GM12872 (cell line): ENCODE data around the gene PLA2G4B.

ENCODE experiments used
- TF ChIP-seq, protein P1 (sequence below): IDR thresholded peaks from 3 replicates; pipeline ENCODE4 v1.5.1; 2011; ENCODE audit warnings: low read depth, mild to moderate bottlenecking, low read length, moderate library complexity; ENCODE audit not compliant: insufficient read depth

PLA2G4B gene

DNA sequence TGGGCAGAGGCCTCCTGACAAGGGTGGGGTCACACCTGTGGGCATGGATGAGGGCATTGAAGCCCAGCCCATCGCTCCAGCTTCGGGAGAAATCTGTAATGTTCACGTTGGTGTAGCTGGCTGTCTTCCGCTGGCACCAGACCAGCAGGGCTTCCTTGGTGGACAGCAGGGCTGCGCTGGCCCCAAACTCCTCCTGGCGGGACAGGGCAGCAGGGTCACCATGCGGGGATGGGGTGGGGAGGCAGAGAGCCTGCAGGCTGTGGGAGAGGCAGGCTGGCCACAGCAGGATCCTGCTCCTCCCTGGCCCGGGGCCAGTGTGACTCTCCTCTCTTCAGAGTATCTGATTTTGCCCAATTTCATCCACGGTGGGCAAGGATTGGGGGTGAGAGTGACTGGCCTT, 49.2 kb downstream of the PLA2G4B start:
- TF ChIP-seq, protein P1, sequence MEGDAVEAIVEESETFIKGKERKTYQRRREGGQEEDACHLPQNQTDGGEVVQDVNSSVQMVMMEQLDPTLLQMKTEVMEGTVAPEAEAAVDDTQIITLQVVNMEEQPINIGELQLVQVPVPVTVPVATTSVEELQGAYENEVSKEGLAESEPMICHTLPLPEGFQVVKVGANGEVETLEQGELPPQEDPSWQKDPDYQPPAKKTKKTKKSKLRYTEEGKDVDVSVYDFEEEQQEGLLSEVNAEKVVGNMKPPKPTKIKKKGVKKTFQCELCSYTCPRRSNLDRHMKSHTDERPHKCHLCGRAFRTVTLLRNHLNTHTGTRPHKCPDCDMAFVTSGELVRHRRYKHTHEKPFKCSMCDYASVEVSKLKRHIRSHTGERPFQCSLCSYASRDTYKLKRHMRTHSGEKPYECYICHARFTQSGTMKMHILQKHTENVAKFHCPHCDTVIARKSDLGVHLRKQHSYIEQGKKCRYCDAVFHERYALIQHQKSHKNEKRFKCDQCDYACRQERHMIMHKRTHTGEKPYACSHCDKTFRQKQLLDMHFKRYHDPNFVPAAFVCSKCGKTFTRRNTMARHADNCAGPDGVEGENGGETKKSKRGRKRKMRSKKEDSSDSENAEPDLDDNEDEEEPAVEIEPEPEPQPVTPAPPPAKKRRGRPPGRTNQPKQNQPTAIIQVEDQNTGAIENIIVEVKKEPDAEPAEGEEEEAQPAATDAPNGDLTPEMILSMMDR, result no peak

GRCh38 chr15:41888662-41889253, 50.1 kb downstream of the PLA2G4B start:
- TF ChIP-seq, protein P1, result no peak

DNA sequence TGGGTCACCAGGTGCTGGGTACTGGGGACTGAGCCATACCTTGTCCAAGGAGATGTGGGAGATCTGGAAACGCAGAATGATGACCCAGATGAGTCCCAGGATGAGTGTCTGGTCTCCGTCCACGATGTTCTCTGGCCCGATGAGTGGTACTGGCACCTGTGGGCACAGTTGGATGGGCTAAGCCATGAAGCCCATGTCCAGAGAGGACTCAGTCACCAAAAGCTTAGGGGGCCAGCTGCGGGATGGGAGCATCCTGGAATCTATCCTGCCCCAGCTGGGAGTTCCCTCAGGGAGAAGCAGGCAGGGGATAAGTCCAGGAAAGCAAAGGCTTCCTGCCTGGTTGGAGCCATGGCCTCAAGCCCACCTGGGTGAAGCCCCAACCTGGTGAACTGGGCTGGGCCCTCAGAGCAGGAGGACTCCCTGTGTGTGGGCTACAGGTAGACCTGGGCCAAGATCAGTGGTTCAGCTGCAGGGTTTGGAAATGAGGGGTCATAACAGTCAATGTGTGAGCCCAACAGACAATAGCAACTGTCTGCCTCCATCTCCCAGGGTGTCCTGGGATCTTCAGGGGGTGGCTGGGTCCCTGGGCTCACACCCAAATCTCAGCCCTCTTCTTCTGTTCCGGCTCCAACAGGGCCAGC, 51.5 kb downstream of the PLA2G4B start:
- TF ChIP-seq, protein P1, result no peak

DNA sequence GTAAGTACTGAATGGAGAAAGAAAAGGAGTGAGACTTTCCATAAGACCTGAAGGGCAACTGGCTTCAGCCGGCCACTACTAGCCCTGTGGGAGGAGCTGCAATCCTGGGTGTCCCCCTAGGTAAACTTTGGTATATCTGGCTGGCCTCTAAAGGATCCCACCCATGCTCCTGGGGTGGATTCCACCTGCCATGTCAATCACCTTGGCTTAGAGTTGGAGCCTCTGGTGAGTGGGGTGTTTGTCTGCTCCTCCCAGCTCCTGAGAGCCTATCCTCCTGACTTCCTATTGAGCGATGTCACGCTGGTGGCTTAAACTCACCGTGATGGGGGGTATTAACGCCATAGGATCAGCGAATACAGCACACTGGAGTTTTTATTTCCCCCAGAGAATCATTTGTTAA, 52.6 kb downstream of the PLA2G4B start:
- TF ChIP-seq, protein P1, result no peak

- TF ChIP-seq, protein P1, result no peak
These were observed 53.3 kb downstream of the PLA2G4B start for GRCh38 chr15:41891946-41892345.

- TF ChIP-seq, protein P1, result no peak
These were observed 54.2 kb downstream of the PLA2G4B start for GRCh38 chr15:41892621-41893421.

DNA sequence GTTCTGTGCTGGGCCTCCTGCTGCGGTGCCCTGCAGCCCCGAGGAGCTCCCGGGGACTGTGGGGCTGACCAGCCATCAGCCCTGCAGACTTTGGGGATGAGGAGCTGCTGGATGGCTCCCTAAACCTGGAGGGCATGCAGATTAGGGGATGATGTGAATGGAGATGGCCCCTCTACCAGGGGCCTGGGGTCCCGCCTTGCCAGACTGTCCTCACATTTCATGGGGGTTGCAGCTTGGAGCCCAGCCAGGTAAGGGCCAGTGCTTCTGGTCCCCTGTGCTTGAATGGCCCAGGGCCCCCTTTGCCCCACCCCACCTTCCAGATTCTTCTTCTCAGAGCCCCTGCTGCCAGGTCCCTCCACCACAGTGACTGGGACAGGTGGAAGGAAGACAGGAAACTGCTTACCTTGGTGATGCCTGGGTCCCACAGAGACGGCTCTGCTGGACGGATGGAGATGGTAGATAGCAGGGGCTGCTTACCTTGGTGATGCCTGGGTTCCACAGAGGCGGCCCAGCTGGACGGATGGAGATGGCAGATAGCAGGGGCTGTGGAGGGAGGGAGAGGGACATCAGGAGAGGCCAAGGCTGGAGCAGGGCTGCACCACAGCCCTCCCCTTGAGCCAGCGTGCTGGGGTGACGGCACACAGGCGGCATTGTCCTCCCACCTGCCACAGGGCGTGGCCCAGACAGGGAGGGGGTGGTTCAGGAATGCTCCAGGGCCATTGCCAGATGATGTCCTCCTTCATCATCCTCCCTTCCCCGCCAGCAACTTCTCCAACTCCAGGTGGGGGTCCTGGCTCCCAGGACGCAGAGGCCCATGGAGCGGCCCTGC, 55.0 kb downstream of the PLA2G4B start, which contains the start of gene SPTBN5:
TSS of gene SPTBN5 (minus strand) at position 632 of the 829 bp plus-strand sequence. CDS start at position 76, 556 bp downstream.
- TF ChIP-seq, protein P1, result no peak
